Hematopoietic multipotent progenitor cell treated with erythropoietin and hydrocortisone succinate and interleukin-3 and kit ligand, for 6 days (in vitro differentiated cells): ENCODE data around the gene ECM2.

Source experiments
- DNase-seq: peaks from one replicate; pipeline ENCODE4 v3.0.0-alpha.2; 2015

Gene ECM2

GRCh38 chr9:92527291-92527828, 8.4 kb downstream of the ECM2 start:
- DNase-seq = no peak

GRCh38 chr9:92525306-92525705, 10.5 kb downstream of the ECM2 start:
- no peak for DNase-seq

DNA sequence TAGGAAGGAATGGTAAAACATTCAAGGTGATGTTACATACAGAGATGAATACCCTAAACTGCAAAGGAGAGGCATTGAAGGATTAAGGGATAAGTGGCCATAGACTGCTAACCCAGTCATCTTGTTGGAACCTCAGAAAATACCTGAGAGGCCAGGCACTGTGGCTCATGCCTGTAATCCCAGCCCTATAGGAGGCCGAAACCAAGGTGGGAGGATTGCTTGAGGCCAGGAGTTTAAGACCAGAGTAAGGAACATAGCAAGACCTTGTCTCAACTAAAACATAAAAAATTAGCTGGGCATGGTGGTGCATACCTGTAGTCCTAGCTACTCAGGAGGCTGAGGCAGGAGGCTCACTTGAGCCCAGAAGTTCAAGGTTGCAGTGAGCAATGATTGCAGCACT, 10.9 kb downstream of the ECM2 start:
- no peak for DNase-seq

DNA sequence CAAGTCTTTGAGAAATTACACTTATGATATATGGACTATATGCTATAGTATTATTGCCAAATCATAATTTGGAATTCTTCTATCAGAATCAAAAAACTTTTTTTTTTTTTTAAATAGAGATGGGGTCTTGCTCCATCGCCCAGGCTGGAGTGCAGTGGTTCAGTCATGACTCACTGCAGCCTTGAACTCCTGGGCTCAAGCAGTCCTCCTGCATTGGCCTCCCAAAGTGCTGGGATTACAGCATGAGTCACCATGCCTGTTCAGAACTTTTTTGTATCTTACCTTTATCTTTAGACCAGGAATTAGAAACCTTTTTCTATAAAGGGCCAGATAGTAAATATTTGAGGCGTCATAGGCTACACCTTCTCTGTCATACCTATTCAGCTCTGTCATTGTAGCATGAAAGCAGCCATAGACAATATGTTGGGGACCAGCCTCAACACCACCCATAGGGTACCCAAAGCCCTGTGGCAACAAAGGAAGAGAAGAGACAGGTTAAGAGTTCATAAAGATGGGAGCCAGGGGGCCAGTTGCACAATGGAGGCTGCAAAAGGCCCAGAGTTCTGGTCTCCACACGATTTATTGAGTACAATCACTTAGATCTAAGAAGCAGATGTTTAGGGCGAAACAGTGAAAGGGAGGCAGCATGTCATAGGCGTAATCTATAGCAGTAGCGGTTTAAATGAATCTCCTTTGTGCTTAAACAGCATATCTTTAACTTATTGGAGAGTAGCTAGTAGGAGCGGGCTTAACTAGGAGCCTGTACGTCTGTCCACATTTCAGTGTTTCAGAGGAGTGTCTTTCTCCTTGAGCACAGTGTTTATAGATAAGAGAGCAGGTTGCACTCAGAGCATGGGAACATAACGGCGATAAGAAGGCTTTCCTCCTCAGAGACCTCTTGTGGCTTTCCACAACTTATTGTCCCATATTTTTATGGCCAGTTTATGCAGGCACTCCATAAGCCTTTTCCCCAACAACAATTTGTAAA, 12.5 kb downstream of the ECM2 start:
- DNase-seq = peak; percentile 56

GRCh38 chr9:92520837-92521236, 15.0 kb downstream of the ECM2 start:
- peak; percentile 19 for DNase-seq

DNA sequence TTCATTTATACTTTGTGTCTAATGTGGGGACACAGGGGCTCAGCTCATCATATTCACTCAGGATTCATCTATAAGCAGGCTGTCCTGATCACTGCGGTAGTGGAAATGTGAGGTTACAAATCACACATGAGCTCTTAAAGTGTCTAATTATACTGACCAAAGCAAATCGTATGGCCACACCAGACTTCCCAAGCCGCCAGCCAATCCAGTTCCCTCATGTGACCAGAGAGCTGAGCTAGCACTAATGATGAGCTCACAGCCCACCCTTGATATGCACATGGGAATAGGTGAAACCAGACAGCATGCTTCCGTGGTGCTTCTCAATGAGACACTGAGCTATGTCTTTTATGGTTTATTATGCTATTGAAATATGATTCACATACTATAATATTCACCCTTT, 17.6 kb downstream of the ECM2 start:
- no peak for DNase-seq

GRCh38 chr9:92517046-92517445, 18.7 kb downstream of the ECM2 start:
- no peak for DNase-seq

- no peak for DNase-seq
Observed at GRCh38 chr9:92516521-92516920, 19.3 kb downstream of the ECM2 start.

GRCh38 chr9:92514635-92515034, 21.2 kb downstream of the ECM2 start:
- no peak for DNase-seq

DNA sequence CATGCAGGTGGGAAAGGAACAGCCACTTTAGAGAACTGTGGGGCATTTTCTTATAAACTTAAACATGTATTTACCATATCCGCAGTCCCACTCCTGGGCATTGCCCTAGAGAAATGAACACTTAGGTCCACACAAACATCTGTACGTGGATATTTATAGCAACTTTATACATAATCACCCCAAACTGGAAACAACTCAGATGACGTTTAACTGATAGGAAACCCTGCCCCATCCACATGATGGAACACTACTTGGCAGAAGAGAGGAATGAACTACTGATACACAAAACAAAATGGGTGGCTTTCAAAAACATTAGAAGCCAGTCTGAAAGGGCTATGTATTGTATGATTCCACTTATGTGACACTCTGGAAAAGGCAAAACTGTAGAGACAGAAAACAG, 22.4 kb downstream of the ECM2 start:
- DNase-seq = no peak

DNA sequence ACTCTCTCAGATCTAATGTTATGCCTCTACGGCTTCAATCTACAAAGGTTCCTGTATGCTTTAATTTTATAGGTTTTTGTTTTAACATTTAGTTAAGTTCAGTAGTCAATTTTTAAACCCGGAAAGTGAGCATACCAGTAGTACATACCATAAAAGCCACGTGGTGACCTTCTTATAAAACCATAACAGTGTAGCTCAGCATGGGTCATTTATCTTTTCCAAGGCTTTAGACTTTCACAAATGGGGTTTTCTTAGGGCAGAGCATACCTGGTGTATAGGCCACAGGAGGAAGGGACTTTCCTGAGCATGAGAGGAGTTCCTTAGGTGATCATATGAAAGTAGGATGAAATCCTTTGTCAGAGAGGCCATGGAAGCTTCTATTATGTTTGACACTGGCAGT, 23.2 kb downstream of the ECM2 start:
- DNase-seq = no peak

GRCh38 chr9:92510747-92511146, 25.0 kb downstream of the ECM2 start:
- no peak for DNase-seq

DNA sequence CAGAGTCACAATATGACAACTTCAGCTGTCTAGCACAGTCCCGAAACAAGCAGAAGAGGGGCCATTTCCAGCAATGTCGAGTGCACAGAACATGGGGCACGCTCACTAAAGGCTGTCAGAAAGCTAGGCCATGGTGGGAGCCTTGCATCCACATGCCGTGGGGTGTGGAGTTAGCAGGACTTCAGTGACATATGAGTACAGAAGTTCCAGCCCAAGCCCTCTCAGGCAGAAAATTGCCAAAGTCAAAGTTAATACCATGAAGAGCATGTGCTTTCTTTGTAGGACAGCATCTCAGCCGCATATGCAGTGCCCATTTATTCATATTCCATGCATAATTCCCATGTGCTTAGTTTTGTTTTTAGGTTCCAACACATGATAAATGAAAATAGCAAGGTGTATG, 26.7 kb downstream of the ECM2 start:
- DNase-seq = no peak

DNA sequence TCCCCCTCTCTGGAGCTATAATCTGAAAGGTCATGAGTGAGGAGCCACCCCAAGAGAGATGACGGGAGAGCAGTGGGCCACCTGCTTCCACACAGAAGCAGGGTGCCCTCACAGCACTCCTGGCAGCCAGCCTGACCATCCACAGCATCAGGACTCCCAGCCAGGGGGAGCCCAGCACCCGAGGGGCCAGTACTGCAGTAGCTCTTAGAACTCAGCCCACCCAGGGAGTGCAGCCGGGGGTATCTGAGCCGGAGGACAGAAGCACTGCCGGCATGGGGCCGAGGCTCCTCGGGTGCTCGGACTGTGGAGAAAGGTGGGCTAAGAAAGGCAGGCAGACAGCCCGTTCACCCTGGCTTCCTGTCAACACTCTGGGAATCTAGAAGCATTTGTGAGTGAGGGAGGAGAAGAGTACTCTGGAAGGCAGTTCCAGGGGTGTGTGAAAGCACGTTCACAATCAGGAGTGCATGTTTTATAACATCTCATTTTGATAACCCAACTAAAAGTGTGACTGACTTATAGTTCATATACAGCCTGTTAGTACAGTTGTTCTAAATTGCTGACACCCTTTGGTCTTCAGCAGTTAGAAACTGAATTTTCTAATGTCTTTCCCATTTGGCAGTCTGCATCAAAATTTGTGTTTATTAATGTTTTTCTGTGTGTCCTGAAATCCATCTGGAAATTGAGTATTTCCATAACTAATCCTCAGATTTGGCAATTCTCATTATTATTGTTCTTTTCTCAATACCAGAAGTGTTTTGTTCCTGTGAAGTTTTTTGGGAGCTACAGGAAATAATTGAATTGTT, 27.6 kb downstream of the ECM2 start:
- no peak for DNase-seq

- no peak for DNase-seq
Observed at GRCh38 chr9:92507496-92507895, 28.3 kb downstream of the ECM2 start.

- DNase-seq = no peak
Observed at GRCh38 chr9:92507005-92507404, 28.8 kb downstream of the ECM2 start.

DNA sequence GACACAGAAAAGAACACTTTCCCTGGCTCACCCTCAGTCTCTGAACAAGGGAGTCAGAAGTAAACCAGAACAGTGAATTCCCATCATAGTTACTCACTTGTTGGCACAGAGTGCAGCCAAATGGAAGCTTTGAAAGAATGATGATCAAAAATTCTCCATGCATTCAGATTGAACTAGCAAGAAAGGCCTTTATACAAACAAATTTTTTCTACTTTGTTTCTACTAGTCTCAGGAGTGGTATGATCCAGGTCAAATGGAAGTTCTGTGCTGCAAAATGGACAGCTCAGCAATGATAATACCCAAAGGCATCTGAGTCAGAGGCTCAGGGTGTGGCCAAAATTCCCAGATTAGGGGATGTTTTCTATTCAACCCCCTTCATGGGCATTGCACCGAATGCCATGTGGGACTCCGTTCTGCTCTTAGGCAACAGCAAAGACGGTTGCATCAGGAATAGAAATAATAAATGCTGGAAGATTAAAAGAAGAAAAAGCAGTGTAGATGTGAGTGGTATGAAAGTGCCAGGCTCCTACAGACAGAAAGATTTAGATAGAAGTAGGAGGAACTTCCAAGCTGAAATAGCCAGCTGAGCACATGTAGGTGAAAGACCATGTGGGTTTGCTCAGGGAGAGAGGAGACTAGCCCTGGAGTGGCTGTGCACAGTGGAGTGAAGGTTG, 29.5 kb downstream of the ECM2 start:
- DNase-seq = no peak

GRCh38 chr9:92504881-92505280, 30.9 kb downstream of the ECM2 start:
- DNase-seq = no peak

GRCh38 chr9:92503156-92503555, 32.6 kb downstream of the ECM2 start:
- DNase-seq = peak; percentile 59

DNA sequence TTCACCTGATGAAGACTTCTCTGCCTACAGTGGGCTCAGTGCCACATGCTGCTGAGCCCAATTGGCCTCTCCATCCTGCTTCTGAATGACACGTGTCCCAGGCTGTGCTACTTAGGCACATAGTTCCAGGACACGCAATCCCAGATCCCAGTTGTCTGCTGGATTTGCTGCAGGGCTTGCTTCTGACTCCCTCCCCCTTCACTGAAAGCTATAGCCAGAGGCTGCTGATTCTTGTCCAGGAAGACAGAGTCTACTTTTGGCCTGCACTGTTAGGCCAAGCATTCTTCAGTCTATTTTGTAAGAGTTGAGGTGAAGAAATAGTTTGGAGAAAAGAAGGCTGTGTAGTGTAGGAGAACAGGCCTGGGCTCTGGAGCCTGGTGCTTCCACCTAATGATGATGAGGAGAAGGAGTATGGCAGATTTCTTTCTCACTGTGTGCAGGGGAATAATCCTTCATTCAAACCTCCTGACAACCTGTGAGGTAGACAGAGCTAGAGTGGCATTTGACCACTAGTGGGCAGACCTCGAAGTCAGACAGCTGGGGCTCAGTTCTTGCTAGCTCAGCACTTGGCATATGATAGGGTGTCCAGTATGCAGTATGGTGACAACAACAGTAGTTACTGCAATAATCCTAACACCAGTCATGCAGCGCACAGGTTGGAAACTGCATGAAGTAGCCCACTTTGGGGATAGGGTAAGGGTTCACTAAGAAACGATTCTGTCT, 34.0 kb downstream of the ECM2 start:
- peak; percentile 75 for DNase-seq

DNA sequence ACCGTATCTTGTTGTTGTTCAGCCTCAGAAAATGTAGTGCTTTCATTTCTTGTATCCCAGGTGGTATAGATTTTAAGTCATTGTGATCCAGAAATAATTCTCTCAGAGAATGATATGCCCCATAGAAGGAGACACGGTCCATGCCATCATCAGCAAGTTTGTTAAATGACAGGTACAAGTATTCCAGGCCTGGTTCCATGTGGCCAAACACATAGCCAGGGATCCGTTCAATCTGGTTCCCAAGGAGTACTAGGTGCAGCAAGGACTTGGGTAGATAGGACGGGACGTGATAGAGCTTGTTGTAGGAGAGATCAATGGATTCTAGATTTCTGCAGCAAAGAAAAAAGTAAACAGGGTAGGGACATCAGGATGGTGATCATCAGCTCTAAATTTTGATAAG, 35.1 kb downstream of the ECM2 start:
- DNase-seq = no peak

DNA sequence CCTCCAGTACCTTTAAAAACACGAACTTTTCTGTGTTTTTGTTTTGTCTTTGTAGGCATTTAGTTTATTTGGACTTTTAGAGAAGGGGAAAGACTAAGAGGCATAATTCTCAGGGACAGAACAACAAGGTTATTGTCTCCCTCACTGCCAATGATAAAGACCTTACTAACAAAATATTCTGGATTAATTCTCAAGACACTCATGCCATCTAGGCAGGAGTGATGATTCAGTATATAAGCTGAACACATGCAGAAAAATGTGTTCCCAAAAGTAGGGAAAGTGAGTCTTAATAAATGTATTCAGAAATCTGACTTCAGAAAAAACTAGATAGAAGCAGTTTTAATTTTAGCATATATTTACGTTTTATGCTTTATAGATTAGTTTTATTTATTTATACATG, 36.1 kb downstream of the ECM2 start:
- DNase-seq = no peak
